ENCODE data around the gene YIPF2.
"Not testable (repeated sequence)": the region's sequence is repeated elsewhere in the genome, so short reads cannot be mapped to it uniquely, and the experiment has no call there.

Gene YIPF2

DNA sequence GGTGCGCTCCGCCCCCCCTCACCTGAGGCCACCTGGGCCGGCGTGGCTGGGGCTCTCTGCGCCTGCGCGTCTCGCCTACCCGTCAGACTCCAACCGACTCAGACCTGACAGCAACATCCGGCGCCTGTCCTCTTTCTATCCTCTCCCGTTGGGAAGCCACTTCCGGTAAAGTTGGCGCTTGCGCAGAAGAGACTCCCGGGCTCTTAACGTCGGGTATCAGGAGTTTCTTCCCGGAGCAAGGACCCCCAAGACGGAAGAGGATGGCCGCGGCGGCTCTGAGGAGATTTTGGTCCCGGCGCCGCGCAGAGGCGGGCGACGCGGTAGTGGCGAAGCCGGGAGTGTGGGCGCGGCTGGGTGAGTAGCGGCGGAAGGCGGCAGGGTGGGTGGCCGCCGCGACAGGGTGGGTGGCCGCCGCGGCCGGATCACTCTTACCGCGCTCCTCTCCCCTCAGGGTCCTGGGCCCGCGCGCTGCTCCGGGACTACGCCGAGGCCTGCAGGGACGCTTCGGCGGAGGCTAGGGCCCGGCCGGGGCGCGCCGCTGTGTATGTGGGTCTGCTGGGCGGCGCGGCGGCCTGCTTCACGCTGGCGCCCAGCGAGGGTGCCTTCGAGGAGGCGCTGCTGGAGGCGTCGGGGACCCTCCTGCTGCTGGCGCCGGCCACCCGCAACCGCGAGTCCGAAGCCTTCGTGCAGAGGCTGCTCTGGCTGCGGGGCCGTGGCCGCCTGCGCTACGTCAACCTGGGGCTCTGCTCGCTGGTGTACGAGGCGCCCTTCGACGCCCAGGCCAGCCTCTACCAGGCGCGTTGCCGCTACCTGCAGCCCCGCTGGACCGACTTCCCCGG lies at the start of gene YIPF2, which contains the start of gene TIMM29:
Gene YIPF2, minus strand, starts transcription at position 77 of the 839 bp plus-strand sequence. CDS start 229 bp downstream, outside the sequence.
Gene TIMM29, plus strand, starts transcription at position 249 of the 839 bp plus-strand sequence. Its CDS starts 12 bp downstream, at position 261.
- peak; percentile 93 for DNase-seq (ENCODE audit: low read depth)

DNA sequence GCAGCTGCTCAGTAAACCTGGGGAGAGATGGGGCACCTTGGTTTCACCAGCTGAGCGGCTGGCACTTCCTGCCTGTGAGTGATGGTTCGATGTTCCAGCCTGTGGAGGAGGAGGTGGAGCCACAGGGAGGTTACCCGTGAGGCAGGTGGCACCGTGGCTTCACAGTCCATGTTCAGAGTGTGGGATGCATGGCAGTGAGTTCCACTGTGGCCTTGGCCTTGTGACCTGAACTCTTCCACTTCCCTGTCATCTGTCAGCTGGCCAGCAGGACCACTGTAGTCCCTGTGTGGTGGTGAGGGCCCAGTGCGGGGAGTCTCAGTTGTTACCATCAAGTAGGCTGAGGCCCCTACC lies 49.3 kb upstream of the YIPF2 start:
- no peak for DNase-seq (ENCODE audit: low read depth)

DNA sequence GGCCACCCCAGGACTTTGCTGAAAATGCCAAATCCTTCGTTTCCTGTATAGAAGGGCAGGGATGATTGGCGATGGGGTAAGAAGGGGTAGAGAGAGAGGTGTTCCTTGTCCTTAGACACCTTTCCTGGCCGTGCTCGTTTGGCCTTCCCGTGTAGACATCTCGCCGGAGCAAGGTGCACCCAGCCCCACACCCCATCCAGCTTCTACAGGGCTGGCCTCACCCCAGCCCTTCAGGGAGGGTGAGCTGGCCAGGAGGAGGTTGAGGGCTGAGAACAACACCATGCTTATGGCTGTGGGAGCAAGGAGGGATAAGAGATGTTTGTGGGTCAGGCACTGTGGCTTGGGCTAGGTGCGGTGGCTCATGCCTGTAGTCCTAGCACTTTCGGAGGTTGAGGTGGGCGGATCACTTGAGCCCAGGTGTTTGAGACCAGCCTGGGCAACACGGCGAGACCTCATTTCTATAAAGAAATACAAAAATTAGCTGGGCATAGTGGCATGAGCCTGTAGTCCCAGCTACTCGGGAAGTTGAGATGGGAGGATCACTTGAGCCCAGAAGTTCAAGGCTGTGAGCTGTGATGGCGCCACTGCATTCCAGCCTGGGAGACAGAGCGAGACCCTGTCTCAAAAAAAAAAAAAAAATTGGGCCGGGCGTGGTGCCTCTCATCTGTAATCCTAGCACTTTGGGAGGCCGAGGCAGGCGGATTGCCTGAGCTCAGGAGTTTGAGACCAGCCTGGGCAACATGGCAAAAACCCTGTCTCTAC lies 47.9 kb upstream of the YIPF2 start:
- no peak for DNase-seq (ENCODE audit: low read depth)

DNA sequence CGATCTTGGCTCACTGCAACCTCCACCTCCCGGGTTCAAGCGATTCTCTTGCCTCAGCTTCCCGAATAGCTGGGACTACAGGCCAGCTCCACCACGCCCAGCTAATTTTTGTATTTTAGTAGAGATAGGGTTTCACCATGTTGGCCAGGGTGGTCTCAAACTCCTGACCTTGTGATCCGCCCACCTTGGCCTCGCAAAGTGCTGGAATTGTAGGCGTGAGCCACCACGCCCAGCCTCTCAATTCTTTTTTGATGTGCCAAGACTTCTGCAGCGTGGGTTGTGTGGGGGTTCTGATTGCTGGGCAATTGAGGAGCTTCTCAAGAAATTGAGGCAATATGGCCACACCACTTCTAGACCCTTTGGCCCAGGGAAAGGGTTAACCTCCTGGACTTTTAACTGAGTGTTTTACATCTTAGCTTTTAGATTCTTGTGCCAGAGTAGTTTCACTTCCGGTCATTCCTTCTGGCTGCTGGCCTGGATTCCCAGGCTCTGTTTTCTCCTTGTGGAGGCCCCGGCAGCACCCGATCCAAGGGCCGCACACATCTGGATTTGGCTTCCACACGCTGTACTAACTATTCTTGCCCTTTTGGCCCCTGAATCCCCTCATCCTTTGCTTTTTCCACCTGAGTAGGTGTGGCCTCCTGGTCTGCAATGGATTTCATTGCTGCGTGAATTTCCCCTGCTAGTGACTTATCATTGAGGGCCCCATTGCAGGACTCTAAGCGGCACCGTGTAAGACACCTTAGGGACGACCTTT lies 47.1 kb upstream of the YIPF2 start:
- no peak for DNase-seq (ENCODE audit: low read depth)

DNA sequence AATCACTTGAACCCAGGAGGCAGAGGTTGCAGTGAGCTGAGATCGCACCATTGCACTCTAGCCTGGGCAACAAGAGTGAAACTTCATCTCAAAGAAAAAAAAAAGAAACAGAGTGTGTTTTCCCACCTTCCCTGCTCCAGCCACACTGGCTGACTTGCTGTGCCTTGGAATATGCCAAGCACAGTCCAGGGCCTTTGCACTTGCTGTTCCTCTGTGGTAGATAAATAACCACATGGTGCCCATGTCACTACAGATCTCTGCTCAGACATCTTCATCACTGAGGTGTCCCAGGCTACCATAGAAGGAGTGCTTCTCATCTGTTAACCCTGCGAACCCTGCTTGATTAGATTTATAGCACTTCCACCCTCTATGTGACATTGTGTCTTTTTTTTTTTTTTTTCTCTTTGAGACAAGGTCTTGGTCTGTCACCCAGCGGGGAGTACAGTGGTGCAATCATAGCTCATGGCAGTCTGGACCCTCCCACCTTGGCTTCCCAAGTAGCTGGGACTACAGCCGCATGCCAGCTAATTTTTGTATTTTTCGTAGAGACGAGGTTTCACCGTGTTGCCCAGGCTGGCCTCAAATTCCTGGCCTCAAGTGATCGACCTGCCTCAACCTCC lies 42.8 kb upstream of the YIPF2 start:
- no peak for DNase-seq (ENCODE audit: low read depth)

DNA sequence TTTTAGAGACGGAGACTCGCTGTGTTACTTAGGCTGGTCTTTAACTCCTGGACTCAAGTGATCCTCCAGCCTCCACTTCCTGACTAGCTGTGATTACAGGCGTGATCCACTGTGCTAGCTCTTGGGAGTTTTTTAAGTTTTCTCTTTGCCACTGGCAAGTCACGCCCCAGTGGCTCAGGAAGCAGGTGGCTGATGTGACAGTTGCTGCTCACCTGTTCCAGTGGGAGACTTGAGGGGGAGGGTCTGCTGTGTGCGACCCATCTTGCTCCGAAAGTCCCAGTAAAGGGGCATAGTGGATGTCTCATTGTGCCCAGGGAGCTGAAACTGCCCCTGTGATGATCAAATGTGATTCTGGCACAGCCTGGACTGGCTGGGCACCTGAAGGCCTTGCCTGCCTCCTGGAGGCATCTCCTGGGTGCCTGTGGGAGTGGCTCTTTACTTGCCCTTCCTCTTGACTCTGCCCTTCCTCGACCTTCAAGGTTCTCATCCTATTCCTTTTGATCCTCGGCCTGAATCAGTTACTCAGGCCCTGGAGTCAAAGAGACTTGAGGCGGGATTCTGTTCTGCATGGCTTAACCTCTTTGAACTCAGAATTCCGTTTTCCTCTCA lies 40.2 kb upstream of the YIPF2 start:
- no peak for DNase-seq (ENCODE audit: low read depth)

DNA sequence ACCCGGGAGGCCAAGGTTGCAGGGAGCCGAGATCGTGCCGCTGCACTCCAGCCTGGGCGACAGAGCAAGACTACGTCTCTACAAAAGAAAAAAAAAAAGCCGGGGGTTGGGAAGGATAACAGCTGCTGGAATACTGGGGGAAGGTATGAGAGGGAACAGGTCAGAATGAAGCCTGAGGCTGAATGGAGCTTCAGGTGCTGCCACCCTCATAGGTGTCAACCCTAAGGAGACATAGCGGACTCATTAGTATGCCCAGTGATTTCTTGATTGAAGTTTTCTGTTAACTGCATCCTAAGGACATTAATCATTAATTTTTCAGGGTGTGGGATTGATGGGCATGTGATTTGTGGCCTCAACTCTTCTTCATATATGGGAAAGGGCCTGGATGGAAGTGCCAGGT lies 38.4 kb upstream of the YIPF2 start:
- DNase-seq (ENCODE audit: low read depth): no peak

DNA sequence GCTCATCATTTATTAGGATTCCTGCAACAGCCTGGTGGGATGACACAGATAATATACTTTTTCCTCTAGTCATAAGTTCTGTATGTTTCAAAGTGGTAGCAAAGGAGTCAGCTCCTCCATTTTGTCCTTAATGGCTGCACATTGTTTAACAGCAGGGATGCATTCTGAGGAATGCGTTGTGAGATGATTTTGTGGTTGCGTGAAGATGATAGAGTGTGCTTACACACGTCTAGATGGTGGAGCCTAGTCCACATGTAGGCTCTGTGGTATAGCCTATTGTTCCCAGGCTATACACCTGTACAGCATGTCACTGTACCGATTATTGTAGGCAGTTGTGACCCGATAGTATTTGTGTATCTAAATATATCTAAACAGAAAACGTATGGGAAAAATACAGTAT lies 37.0 kb upstream of the YIPF2 start:
- DNase-seq (ENCODE audit: low read depth): no peak

DNA sequence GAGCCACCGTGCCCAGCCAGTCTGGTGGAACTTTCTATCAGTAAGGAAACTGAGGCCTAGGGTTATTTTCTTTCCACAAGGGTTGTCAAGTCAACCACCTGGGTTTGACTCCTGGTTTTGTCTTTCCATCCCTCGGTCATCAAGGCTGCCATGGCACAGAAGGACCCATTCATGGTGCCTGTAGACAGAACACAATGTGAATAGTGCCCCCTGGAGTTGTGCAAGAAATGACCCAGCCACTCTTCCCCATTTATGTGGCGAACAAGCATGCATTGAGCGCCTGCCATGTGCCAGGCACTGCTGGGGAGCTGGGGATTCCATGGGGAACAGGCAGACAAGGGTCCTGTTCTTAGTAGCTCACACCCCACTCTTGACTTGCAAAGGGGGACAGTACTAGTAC lies 36.5 kb upstream of the YIPF2 start:
- no peak for DNase-seq (ENCODE audit: low read depth)

DNA sequence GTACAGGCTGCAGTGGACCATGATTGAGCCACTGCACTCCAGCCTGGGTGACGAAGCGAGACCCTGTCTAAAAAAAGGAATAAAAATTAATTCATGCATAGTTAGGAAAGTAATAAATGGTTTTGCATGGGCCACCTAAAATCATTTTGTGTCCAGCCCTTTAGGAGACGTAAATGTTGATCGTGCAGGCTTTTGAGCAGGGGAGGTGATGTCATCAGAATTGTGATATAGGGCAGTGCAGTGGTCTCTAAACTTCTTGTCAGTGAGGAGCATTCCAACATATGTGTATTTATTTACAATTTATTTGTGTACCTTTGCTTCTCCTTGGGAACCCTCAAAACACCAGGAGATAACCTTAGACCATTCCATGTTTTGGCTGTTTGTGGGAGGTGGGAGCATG lies 35.4 kb upstream of the YIPF2 start:
- no peak for DNase-seq (ENCODE audit: low read depth)

DNA sequence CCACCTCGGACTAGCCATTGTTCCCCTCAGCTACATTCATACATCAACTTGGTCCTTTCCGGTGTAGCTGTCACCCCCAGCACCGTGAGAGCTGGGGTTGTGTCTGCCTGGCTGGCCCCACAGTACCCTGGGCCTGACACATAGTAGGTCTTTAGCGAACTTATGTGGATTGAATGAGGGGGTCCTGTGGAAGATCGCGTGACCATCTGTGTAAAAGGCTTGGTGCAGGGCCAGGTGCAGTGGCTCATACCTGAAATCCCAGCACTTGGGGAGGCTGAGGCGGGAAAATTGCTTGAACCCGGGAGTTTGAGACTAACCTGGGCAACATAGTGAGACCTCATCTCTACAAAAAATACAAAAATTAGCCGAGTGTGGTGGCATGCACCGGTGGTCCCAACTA lies 34.4 kb upstream of the YIPF2 start:
- DNase-seq (ENCODE audit: low read depth): no peak

DNA sequence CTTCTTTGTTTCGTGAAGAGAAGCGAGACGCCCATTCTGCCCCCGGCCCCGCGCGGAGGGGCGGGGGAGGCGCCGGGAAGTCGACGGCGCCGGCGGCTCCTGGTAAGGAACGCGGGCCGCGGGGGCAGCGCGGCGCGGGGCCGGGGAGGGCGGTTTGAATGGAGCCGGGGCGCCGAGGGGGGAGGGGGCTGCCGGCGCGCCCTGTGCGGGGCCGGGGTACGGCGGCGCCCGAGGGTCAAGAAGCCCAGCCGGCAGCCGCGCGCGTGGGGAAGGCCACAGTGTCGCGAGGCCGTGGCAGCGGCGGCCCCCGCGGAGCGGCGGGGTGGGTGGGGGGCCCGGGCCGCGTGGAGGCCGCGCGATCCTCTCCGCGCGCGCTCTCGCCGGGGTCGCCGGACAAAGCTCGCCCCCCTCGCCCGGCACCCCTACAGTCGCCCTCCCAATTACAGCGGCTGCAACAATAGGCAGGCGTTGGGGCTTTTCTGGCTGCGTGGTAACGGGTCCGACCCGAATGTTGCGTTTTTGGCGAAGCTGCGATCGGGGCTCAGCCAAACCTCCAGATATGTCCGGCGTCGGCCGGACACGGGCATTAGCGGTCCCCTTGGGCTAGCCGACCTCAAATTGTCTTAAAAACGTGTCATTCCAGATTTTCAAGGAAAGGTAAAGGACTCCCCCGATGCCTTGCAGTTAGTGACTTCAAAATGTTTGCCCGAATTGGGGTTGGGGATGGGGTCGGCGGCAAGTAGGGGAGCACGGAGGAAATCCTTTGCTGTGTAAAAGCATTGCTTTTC lies 32.8 kb upstream of the YIPF2 start:
- no peak for DNase-seq (ENCODE audit: low read depth)

DNA sequence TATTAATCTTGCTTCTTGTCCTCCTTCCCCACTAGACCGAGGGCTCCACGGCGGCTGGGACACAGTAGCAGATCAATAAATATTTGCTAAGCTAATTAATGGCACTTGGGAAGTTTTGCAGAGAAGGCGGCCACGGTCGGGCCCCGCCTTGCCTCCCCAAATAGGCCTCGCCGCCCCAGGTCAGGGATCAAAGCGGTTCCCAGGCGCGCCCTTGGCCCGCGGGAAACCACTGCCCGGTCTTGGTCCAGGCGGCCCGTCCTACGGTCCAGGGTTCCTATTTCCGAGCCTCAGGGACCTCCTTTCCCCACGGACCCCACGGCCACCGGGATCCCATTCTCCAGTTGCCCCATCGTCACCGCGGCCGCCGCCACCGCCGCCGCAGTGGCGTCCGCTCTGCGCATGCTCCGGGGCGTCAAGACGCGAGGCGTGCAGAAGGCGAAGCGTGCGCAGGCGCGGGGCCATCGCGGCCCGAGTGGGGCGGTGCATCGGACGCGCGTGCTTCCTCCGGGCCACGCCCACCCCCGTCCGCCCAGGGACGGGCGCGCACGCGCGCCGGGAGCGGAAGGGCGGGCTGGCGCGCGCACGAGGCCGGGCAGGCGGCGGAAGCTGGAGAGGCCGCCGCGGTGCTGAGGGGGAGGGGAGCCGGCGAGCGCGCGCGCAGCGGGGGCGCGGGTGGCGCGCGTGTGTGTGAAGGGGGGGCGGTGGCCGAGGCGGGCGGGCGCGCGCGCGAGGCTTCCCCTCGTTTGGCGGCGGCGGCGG lies 32.1 kb upstream of the YIPF2 start, which contains the start of gene SMARCA4:
Gene SMARCA4, plus strand, starts transcription at position 717 of the 759 bp plus-strand sequence. CDS start 23,122 bp downstream, outside the sequence.
- peak; percentile 72 for DNase-seq (ENCODE audit: low read depth)

DNA sequence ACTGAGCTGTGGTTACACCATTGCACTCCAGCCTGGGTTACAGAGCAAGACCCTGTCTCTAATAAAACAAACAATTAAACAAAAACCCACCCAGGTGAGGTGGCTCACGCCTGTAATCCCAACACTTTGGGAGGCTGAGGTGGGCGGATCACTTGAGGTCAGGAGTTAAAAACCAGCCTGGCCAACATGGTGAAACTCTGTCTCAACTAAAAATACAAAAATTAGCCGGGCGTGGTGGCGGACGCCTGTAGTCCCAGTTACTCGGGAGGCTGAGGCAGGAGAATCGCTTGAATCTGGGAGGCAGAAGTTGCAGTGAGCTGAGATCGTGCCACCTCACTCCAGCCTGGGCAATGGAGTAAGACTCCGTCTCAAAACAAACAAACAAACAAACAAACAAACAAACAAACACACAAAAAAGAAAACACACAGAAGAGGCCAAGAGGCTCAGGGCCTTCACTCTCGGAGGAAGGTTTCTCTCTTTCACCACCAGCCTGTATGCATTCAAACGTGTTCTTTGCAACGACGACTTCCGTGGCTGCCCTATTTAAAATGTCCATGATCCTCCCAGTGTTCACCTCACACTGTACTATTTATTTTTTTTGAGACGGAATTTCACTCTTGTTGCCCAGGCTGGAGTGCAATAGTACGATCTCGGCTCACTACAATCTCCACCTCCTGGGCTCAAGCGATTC lies 31.0 kb upstream of the YIPF2 start:
- DNase-seq (ENCODE audit: low read depth): not testable (repeated sequence)

DNA sequence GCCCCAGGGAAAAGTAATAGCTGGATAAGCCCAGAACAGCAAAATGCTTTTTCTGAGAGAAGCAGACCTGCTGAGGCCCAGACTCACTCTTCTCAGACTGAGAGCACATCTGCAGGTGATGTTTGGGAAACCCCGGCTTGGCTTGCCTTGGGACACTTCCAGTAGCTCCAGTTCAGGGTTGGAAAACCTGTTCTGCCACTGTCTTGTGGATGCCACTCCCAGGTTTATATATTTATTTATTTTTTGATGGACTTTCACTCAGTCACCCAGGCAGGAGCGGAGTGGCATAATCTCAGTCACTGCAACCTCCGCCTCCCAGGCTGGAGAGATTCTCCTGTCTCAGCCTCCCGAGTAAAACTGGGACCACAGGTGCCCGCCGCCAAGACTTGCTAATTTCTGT lies 24.4 kb upstream of the YIPF2 start:
- DNase-seq (ENCODE audit: low read depth): no peak

DNA sequence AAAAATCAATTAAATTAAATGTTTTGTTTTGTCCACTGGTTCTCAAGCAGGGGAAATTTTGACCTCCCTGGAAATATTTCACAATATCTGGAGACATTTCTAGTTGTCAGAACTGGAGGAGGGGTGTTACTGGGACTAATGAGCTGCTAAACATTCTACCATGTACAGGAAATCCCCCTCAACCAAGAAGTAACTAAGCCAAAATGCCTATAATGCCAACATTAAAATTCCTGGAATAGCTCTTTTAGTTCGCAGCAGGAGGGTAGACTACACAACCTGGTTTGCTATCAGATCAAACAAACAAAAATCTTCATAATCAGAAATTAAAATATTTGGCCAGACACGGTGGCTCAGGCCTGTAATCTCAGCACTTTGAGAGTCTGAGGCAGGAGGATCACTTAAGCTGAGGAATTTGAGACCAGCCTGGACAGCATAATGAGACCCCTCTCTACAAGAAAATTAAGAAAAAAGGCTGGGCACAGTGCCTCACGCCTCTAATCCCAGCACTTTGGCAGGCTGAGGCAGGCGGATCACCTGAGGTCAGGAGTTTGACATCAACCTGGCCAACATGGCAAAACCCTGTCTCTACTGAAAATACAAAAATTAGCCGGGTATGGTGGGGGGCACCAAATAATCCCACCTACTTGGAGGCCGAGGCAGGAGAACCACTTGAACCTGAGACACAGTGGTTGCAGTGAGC lies 18.7 kb upstream of the YIPF2 start:
- no peak for DNase-seq (ENCODE audit: low read depth)

DNA sequence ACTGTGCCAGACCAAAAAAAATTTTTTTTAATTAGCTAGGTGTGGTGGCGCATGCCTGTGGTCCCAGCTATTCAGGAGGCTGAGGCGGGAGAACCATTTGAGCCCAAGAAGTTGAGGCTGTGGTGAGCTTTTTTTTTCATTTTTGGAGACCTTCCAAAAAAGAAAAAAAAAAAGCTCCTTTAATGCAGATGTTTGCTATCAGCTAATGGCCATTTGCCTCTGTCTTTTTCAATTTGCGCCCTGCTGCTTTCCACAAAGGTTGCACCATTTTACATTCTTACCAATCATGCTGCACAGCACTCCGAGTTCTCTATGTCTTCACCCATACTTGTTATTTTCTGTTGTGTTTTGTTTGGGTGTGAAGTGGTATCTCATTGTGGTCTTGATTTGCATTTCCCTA lies 16.8 kb upstream of the YIPF2 start:
- DNase-seq (ENCODE audit: low read depth): no peak

DNA sequence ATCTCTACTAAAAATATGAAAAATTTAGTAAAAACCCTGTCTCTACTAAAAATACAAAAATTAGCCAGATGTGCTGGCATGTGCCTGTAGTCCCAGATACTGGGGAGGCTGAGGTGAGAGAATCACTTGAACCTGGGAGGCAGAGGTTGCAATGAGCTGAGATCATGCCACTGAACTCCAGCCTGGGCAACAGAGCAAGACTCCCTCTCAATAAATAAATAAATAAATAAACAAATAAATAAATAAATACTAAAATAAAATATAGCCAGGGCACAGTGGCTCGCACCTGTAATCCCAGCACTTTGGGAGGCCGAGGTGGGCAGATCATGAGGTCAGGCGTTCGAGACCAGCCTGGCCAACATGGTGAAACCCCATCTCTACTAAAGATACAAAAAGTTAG lies 15.0 kb upstream of the YIPF2 start:
- DNase-seq (ENCODE audit: low read depth): not testable (repeated sequence)

DNA sequence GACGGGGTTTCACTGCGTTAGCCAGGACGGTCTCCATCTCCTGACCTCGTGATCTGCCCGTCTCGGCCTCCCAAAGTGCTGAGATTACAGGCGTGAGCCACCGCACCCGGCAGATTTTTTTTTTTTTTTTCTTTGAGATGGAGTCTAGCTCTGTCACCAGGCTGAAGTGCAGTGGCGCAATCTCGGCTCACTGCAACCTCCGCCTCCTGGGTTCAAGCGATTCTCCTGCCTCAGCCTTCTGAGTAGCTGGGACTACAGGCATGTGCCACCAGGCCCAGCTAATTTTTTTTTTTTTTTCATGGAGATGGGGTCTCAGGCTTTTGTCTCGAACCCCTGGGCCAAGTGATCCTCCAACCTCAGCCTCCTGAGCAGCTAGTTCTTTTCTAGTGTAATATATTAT lies 13.2 kb upstream of the YIPF2 start:
- DNase-seq (ENCODE audit: low read depth): not testable (repeated sequence)
